H1 (cell line): ENCODE data around the gene FAM184B. TPM values are rescaled to one million over a fixed set of nuclear protein-coding genes. Genes with fewer than 3 reads are reported as not detected.

ENCODE experiments used
- CEBPB ChIP-seq: IDR thresholded peaks from 2 replicates; pipeline ENCODE4 v1.6.1; 2012; ENCODE audit warnings: low read depth, low read length
- EP300 ChIP-seq, 2 experiments: IDR thresholded peaks; 1 replicate in 1 of 2; 2 replicates in 1 of 2; pipeline ENCODE4 v1.6.1; 2011 to 2012; ENCODE audit warnings: low read depth in 2 of 2, low read length in 2 of 2, mild to moderate bottlenecking in 2 of 2, borderline replicate concordance in 1 of 2, inconsistent platforms in 1 of 2, moderate library complexity in 1 of 2
- KDM4A ChIP-seq: IDR thresholded peaks from one replicate; pipeline ENCODE4 v1.7.1; 2012; ENCODE audit warnings: low read depth, mild to moderate bottlenecking, moderate library complexity, low read length, inconsistent platforms; ENCODE audit not compliant: severe bottlenecking
- NRF1 ChIP-seq: IDR thresholded peaks from 2 replicates; pipeline ENCODE4 v1.6.1; 2011; ENCODE audit warnings: mild to moderate bottlenecking, low read depth, low read length, improper control_type of control experiment
- SP4 ChIP-seq: IDR thresholded peaks from 2 replicates; pipeline ENCODE4 v1.6.1; 2012; ENCODE audit warnings: low read length, inconsistent platforms
- TAF7 ChIP-seq: optimal IDR thresholded peaks from 2 replicates; pipeline ENCODE3; 2011; ENCODE audit warnings: low read depth, mild to moderate bottlenecking, inconsistent platforms, low read length, moderate library complexity, borderline replicate concordance
- polyA plus RNA-seq, 7 experiments: library from polyadenylated mRNA; depleted of rRNA in 3 of 7; stranded (reverse) in 5 of 7; unstranded in 2 of 7; fragments of >200 nt in 5 of 7; fragments of 200-250 nt in 2 of 7; gene quantifications; 1 replicate in 5 of 7; 2 replicates in 1 of 7; 4 replicates in 1 of 7; pipeline versions ENCODE4 v1.2.1 to v1.2.3, GENCODE V29; 2011 to 2013; ENCODE audit warnings: missing spikeins in 2 of 7, mixed read lengths in 2 of 7
- total RNA-seq: library from RNA; stranded (reverse); fragmentation: NEBNext Ultra II Directional; extraction: Animal tissue kit (Norgen Biotek cat#: 25700); gene quantifications from 2 replicates; pipeline ENCODE4 v1.2.1, GENCODE V29; 2021

The FAM184B gene
- total and polyA plus RNA-seq, 2 of the 8 experiments (the other 6 are each of a cell fraction or from before 2014, with no cell fraction given): 0.05 to 0.39 TPM

DNA sequence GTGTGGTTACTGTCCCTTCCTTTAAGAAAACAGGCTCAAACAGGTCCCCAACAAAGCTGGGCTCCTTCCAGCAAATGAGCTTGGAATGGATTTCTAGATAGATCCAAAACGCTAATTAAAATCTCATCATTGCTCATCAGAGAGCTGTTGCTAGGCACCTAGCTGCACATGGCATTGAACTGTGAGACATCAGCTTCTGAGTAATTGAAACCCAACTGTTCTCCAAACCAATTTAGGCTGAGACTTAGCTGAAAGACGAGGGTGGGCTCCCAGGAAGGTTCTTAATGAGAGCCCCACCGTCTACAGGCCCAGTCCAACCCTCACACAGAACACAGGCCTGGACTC lies 59.1 kb downstream of the FAM184B start (continued):
- TF ChIP-seq KDM4A (no peak), SP4 (no peak), NRF1 (no peak), CEBPB (no peak), TAF7 (no peak), EP300 (IDR thresholded peaks at IDR 0.05; ENCODE audit: borderline replicate concordance in 1 of 2, low read depth in 2 of 2, low read length in 2 of 2) (no peak)
